Peyer's patch (tissue), 4 donors: ENCODE results near the gene CAMSAP1. TPM values are rescaled to one million over a fixed set of nuclear protein-coding genes. Genes with fewer than 3 reads are reported as not detected.

Experiments
- DNase-seq, 3 donors: peaks; one replicate each; pipeline ENCODE4 v3.0.0-alpha.2; 2017 to 2019
- H3K27ac ChIP-seq, 4 donors: fragments of 200-600 bp; sonication (generic); one replicate each; pipeline ENCODE4 v1.5.1; 2016 to 2019
- H3K27me3 ChIP-seq, 2 donors: fragments of 200-600 bp; sonication (generic); one replicate each; pipeline ENCODE4 v1.5.1; 2019
- H3K36me3 ChIP-seq, 3 donors: fragments of 200-600 bp; sonication (generic); one replicate each; pipeline ENCODE4 v1.5.1; 2016 to 2019
- H3K4me1 ChIP-seq, 4 donors: fragments of 200-600 bp; sonication (generic); one replicate each; pipeline ENCODE4 v1.5.1; 2016 to 2019
- H3K4me3 ChIP-seq, 4 donors: fragments of 200-600 bp; sonication (generic); 1 replicate in 3 of 4; 2 replicates in 1 of 4; pipeline ENCODE4 v1.5.1; 2016 to 2019; ENCODE audit warnings: mild to moderate bottlenecking in 1 of 4
- H3K9me3 ChIP-seq, 4 donors: fragments of 200-600 bp; sonication (generic); one replicate each; pipeline ENCODE4 v1.5.1; 2016 to 2019; ENCODE audit warnings: mild to moderate bottlenecking in 1 of 4
- POLR2A ChIP-seq, 2 donors: fragments of 450-650 bp; IDR thresholded peaks; one replicate each; pipeline ENCODE4 v1.5.1; 2017; ENCODE audit warnings: antibody characterized with exemption in 2 of 2, mild to moderate bottlenecking in 2 of 2, moderate library complexity in 2 of 2
- total RNA-seq, 4 donors: library from RNA; depleted of rRNA; stranded (reverse); fragments of >200 nt; gene quantifications; one replicate each; pipeline ENCODE4 v1.1.0, GENCODE V29; 2016
- TF ChIP-seq, protein P1 (sequence below), 6 experiments: fragments of 450-650 bp in 4 of 6; fragments of 200-600 bp in 2 of 6; sonication (generic) in 1 of 6; IDR thresholded peaks; one replicate each; pipeline ENCODE4 v1.5.1; 2017 to 2019; ENCODE audit warnings: antibody characterized with exemption in 6 of 6, mild to moderate bottlenecking in 3 of 6, moderate library complexity in 1 of 6

The CAMSAP1 gene
- total RNA-seq, 4 donors from 2014 or later = 21.0 to 30.5 (median 24.2) TPM

DNA sequence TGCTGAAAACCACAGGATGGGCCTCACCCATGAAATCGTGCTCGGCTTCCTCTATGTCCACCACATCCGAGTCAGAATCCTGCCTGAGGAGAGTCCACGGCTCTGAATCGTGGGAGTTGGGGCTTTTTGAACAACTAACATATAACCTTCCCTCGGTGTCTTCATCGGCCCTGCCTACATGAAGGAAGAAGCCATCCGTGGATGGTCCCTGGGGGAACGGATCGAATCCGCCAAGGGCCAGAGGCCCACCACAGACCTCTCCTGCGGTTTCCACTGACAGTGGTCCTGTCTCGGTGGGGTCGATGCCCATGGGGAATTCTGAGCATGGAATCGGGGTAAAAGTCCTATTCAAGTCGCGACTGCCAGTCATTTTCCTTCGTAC lies 85.0 kb downstream of the CAMSAP1 start:
- H3K27me3 ChIP-seq = no peaks in the 10 kb centered on the region
- no peaks in the 10 kb centered on the region for H3K4me1 ChIP-seq
- TF ChIP-seq POLR2A (IDR thresholded peaks at IDR 0.05) = no peak
- TF ChIP-seq, protein P1, sequence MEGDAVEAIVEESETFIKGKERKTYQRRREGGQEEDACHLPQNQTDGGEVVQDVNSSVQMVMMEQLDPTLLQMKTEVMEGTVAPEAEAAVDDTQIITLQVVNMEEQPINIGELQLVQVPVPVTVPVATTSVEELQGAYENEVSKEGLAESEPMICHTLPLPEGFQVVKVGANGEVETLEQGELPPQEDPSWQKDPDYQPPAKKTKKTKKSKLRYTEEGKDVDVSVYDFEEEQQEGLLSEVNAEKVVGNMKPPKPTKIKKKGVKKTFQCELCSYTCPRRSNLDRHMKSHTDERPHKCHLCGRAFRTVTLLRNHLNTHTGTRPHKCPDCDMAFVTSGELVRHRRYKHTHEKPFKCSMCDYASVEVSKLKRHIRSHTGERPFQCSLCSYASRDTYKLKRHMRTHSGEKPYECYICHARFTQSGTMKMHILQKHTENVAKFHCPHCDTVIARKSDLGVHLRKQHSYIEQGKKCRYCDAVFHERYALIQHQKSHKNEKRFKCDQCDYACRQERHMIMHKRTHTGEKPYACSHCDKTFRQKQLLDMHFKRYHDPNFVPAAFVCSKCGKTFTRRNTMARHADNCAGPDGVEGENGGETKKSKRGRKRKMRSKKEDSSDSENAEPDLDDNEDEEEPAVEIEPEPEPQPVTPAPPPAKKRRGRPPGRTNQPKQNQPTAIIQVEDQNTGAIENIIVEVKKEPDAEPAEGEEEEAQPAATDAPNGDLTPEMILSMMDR (IDR thresholded peaks at IDR 0.05) = no peak
- H3K36me3 ChIP-seq = peaks cover 0 to 82% (median 0%) of the 10 kb centered on the region in 3 donors
- peak in 1 of 3 donors; percentile 10 for DNase-seq
- H3K9me3 ChIP-seq = no peaks in the 10 kb centered on the region
- H3K4me3 ChIP-seq = no peak overlapping the region
- H3K27ac ChIP-seq = no peak overlapping the region

DNA sequence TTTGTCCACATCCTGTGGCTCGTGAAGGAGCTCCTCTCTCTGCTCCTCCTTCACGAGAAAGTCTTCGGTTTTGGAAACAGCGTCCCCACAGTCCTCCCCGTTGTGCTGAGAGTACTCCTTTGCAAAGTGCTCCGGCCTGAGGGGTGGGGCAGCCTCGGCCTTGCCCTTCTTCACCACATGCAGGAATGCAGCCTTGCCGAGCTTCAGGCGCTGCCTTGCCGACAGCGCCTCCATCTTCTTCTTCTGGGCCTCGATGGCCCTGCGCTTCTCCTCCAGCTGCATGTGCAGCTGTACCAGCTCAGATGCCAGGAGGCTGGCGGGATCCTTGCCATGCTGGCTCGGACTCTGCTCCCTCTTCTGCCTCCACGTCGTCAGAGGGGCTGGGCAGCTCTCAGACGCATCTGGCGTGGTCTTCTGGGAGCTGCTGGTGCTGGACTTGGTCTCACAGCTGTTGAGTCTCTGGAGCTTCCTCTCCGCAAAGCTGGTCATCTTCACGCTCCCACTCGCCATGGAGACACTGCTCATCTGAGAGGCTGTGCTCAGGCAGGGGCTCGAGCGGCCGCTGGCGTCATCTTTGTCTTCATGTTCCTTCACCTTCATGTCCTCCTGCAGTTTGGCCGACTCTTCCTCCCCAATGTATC lies 85.5 kb downstream of the CAMSAP1 start:
- H3K27me3 ChIP-seq = no peaks in the 10 kb centered on the region
- H3K36me3 ChIP-seq = peaks cover 0 to 83% (median 0%) of the 10 kb centered on the region in 3 donors
- H3K4me3 ChIP-seq = no peak overlapping the region
- H3K4me1 ChIP-seq = no peaks in the 10 kb centered on the region
- DNase-seq = peak in 2 of 3 donors; percentile 8 to 34
- TF ChIP-seq POLR2A (IDR thresholded peaks at IDR 0.05) = no peak
- TF ChIP-seq, protein P1 (IDR thresholded peaks at IDR 0.05) = no peak
- H3K27ac ChIP-seq = no peak overlapping the region
- H3K9me3 ChIP-seq = no peaks in the 10 kb centered on the region

DNA sequence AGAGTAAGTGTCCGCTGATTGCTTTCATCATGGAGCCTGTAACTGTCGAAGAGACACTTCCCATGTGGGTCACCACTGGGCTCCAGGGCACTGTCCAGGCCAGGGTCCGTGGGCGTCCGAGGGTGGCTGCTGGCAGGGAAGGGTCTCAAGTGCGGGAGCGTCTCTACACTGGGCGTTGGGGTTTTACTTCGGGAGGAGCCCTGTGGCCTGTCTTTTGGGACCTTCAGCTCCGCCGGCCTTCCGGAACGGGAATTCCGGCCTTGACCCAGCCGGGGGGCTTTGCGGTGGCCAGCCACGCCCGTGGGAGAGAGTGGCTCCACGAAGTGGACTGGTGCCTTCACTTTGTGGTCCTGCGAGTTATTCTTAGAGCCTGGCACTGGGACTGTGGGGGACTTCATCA lies 86.2 kb downstream of the CAMSAP1 start:
- Histone ChIP-seq H3K27ac (no peak overlapping the region), H3K4me1 (no peaks in the 10 kb centered on the region), H3K36me3 (peaks cover 0 to 85% (median 0%) of the 10 kb centered on the region in 3 donors), H3K27me3 (no peaks in the 10 kb centered on the region), H3K4me3 (no peak overlapping the region), H3K9me3 (no peaks in the 10 kb centered on the region)
- DNase-seq = peak in 1 of 3 donors; percentile 34
- no peak for TF ChIP-seq POLR2A (IDR thresholded peaks at IDR 0.05)
- TF ChIP-seq, protein P1 (IDR thresholded peaks at IDR 0.05) = no peak

DNA sequence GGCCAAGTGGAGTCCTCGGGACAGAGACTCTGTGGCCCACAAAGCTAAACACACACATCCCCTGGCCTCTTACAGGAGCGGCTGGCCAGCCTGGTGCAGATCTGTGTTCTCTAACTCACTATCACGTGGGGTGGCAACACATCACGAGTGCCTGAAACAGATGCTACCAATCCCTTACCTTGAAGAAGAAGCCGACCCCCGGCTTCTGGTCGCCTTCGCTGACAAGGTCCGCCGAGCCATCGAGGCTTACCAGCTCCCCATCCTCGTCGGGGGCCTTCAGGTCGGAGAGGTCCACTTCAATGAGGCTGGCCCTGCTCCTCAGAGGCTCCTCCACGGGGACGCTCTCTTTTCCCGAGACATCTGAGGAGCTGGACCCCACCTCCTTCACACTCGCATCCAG lies 86.7 kb downstream of the CAMSAP1 start:
- Histone ChIP-seq H3K4me1 (no peaks in the 10 kb centered on the region), H3K27ac (no peak overlapping the region), H3K4me3 (no peak overlapping the region), H3K36me3 (peaks cover 0 to 90% (median 0%) of the 10 kb centered on the region in 3 donors), H3K27me3 (no peaks in the 10 kb centered on the region), H3K9me3 (no peaks in the 10 kb centered on the region)
- no peak for TF ChIP-seq POLR2A (IDR thresholded peaks at IDR 0.05)
- TF ChIP-seq, protein P1 (IDR thresholded peaks at IDR 0.05) = no peak
- peak in 1 of 3 donors; percentile 41 for DNase-seq

DNA sequence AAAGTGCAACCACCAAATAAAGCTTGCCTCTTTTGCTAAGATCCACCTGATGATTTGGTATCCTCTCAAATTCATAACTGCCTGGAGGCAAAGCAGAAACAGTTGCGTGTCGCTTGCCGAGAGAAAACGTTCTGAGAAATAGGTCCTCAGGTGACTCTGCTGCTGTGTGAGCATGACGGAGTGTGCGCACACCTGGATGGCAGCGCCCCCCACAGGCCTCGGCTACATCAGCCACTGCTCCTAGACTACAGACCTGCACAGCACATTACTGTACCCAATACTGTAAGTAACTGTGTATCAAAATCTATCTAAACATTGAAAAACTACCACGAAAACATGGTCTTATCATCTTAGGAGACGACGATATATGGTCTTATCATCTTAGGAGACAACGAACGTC lies 87.4 kb downstream of the CAMSAP1 start:
- peaks cover 0 to 94% (median 0%) of the 10 kb centered on the region in 3 donors for H3K36me3 ChIP-seq
- no peak for TF ChIP-seq POLR2A (IDR thresholded peaks at IDR 0.05)
- TF ChIP-seq, protein P1 (IDR thresholded peaks at IDR 0.05) = no peak

More for the DNA sequence above, 87.4 kb downstream of the CAMSAP1 start:
- no peak overlapping the region for H3K27ac ChIP-seq
- no peak for DNase-seq
- no peak overlapping the region for H3K4me3 ChIP-seq
- H3K4me1 ChIP-seq = no peaks in the 10 kb centered on the region
- H3K27me3 ChIP-seq = no peaks in the 10 kb centered on the region
- H3K9me3 ChIP-seq = no peaks in the 10 kb centered on the region
